Measurements from ENCODE around the gene GRIN2C. TPM values are rescaled to one million over a fixed set of nuclear protein-coding genes. Genes with fewer than 3 reads are reported as not detected.

GRIN2C gene
- total RNA-seq, 2 donors from 2014 or later: 0.42 to 1.4 TPM

GRCh38 chr17:74903034-74903433, 43.3 kb upstream of the GRIN2C start:
- H3K4me1 ChIP-seq (ENCODE audit: control insufficient read depth in 1 of 2, low read depth in 2 of 2): no peaks in the 10 kb centered on the region
- H3K9me3 ChIP-seq: no peaks in the 10 kb centered on the region
- ATAC-seq (ENCODE audit: insufficient number of reproducible peaks, low FRiP score, low read depth) (no peak), DNase-seq (ENCODE audit: low spot score) (no peak)
- no peaks in the 10 kb centered on the region for H3K36me3 ChIP-seq
- H3K27me3 ChIP-seq (replicated peaks; ENCODE audit: insufficient read depth): no peaks in the 10 kb centered on the region
- H3K4me3 ChIP-seq: no peak overlapping the region
- no peak for TF ChIP-seq CTCF (IDR thresholded peaks at IDR 0.05)
- no peak overlapping the region for H3K27ac ChIP-seq

GRCh38 chr17:74901353-74902135, 41.9 kb upstream of the GRIN2C start:
- no peaks in the 10 kb centered on the region for H3K4me1 ChIP-seq (ENCODE audit: control insufficient read depth in 1 of 2, low read depth in 2 of 2)
- no peak overlapping the region for H3K4me3 ChIP-seq
- H3K36me3 ChIP-seq: no peaks in the 10 kb centered on the region
- H3K9me3 ChIP-seq: no peaks in the 10 kb centered on the region
- DNase-seq (ENCODE audit: low spot score) (no peak), ATAC-seq (ENCODE audit: insufficient number of reproducible peaks, low FRiP score, low read depth) (no peak)
- TF ChIP-seq CTCF (IDR thresholded peaks at IDR 0.05): no peak
- H3K27ac ChIP-seq: no peak overlapping the region
- H3K27me3 ChIP-seq (replicated peaks; ENCODE audit: insufficient read depth): no peaks in the 10 kb centered on the region

- no peaks in the 10 kb centered on the region for H3K4me1 ChIP-seq (ENCODE audit: control insufficient read depth in 1 of 2, low read depth in 2 of 2)
- no peak for DNase-seq (ENCODE audit: low spot score)
- H3K4me3 ChIP-seq: no peak overlapping the region
- no peaks in the 10 kb centered on the region for H3K36me3 ChIP-seq
- ATAC-seq (ENCODE audit: insufficient number of reproducible peaks, low FRiP score, low read depth): no peak
- no peaks in the 10 kb centered on the region for H3K27me3 ChIP-seq (replicated peaks; ENCODE audit: insufficient read depth)
- H3K27ac ChIP-seq: no peak overlapping the region
- no peak for TF ChIP-seq CTCF (IDR thresholded peaks at IDR 0.05)
- no peaks in the 10 kb centered on the region for H3K9me3 ChIP-seq
These were observed 40.5 kb upstream of the GRIN2C start for GRCh38 chr17:74900208-74900607.

GRCh38 chr17:74898376-74898946, 38.8 kb upstream of the GRIN2C start:
- no peak overlapping the region for H3K4me3 ChIP-seq

More at GRCh38 chr17:74898376-74898946, 38.8 kb upstream of the GRIN2C start:
- Histone ChIP-seq H3K27ac (no peak overlapping the region), H3K36me3 (no peaks in the 10 kb centered on the region), H3K4me1 (ENCODE audit: control insufficient read depth in 1 of 2, low read depth in 2 of 2) (peaks cover 0 to 3% of the 10 kb centered on the region in 2 donors), H3K9me3 (no peaks in the 10 kb centered on the region), H3K27me3 (replicated peaks; ENCODE audit: insufficient read depth) (no peaks in the 10 kb centered on the region)
- ATAC-seq (ENCODE audit: insufficient number of reproducible peaks, low FRiP score, low read depth) (no peak), DNase-seq (ENCODE audit: low spot score) (no peak)
- no peak for TF ChIP-seq CTCF (IDR thresholded peaks at IDR 0.05)

Measured in thoracic aorta (tissue), 2 donors.